ENCODE data around the gene SCD5. TPM values are rescaled to one million over a fixed set of nuclear protein-coding genes. Genes with fewer than 3 reads are reported as not detected.

Gene SCD5
- polyA plus RNA-seq, 2 of the 4 experiments (the other 2 are of a cell fraction), result 9.8 to 11.9 TPM

- H3K27ac ChIP-seq, result no peak overlapping the region
- 63% methylated on average over 2 of the region's 2 CpGs for WGBS (ENCODE audit: missing lambda C conversion rate)
Observed at GRCh38 chr4:82691431-82691830, 107.2 kb downstream of the SCD5 start.

DNA sequence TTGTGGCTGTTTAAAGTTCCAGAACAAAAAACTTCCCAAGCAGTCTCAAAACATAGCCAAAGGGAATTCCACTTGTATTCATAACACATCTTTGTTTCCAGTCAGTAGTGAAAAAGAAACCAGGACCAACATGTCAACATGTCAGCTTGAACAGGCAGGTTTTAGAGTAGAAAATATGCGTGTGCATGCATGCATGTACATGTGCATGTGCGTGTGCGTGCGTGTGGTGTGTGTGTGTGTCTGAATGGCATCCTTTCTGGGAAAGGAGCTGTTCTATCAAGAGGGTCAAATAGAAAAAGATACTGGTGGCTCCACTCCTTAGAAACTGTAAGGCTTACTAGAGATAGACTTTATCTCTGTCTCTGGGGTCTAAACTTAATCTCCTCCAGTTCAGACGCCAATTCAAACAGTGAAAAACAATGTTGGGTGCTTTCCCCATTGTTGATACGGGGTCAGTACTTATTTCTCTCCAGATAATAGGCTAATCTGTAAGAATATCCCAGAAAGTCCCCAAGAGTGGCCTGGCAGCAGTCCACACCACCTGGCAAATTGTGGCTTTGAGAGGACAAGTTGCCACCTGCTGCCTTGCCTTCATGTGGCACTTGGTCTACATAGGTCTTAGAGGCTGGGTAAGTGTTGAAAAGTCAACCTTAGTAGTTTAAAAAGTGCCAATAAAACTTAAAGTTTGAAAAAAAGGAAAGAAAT is 110.4 kb downstream of the SCD5 start:
- CTCF ChIA-PET, result no interaction called here
- DNase-seq (ENCODE audit: low read depth in 1 of 2, low spot score in 1 of 2) (no peak), FAIRE-seq (no peak), ATAC-seq (no peak)
- Histone ChIP-seq H3K4me1 (no peaks in the 10 kb centered on the region), H3K4me2 (no peak overlapping the region), H3K27ac (no peak overlapping the region), H3K4me3 (no peak overlapping the region), H3K9me3 (no peaks in the 10 kb centered on the region)
- TF ChIP-seq NFE2L2 (conservative IDR thresholded peaks at IDR 0.05; ENCODE audit: low read length) (no peak), CBX2 (IDR thresholded peaks at IDR 0.05; ENCODE audit: borderline replicate concordance, low read depth) (no peak), SMC3 (IDR thresholded peaks at IDR 0.05) (no peak), POLR2AphosphoS2 (conservative IDR thresholded peaks at IDR 0.05; ENCODE audit: low read length) (no peak), NPAS2 (CRISPR knock-in tag; IDR thresholded peaks at IDR 0.05; ENCODE audit: borderline replicate concordance) (no peak), RFX5 (IDR thresholded peaks at IDR 0.05) (no peak), NR3C1 (IDR thresholded peaks at IDR 0.05) (no peak), JUN (IDR thresholded peaks at IDR 0.05) (no peak)
- TF ChIP-seq, protein P1, sequence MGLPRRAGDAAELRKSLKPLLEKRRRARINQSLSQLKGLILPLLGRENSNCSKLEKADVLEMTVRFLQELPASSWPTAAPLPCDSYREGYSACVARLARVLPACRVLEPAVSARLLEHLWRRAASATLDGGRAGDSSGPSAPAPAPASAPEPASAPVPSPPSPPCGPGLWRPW (IDR thresholded peaks at IDR 0.05), result no peak
- POLR2A ChIA-PET, result no interaction called here
- WGBS (ENCODE audit: missing lambda C conversion rate), result 80% methylated on average over 6 of the region's 6 CpGs

More at GRCh38 chr4:82691431-82691830, 107.2 kb downstream of the SCD5 start:
- no peaks in the 10 kb centered on the region for H3K9me3 ChIP-seq
- ChIA-PET CTCF (no interaction called here), POLR2A (no interaction called here)
- no peak overlapping the region for H3K4me2 ChIP-seq
- TF ChIP-seq RCOR1 (IDR thresholded peaks at IDR 0.05; ENCODE audit: low read depth, low read length), result no peak
- TF ChIP-seq SMC3 (IDR thresholded peaks at IDR 0.05), result no peak
- no peak for TF ChIP-seq ZC3H11A (IDR thresholded peaks at IDR 0.05)
- TF ChIP-seq TFCP2L1 (CRISPR knock-in tag; IDR thresholded peaks at IDR 0.05), result no peak
- TF ChIP-seq HEYL (CRISPR knock-in tag; IDR thresholded peaks at IDR 0.05), result no peak
- no peak for TF ChIP-seq CEBPB (IDR thresholded peaks at IDR 0.05)
- no peak for TF ChIP-seq EHF (CRISPR knock-in tag; IDR thresholded peaks at IDR 0.05)
- TF ChIP-seq HOXB5 (CRISPR knock-in tag; IDR thresholded peaks at IDR 0.05), result no peak
- TF ChIP-seq USF2 (IDR thresholded peaks at IDR 0.05), result no peak
- TF ChIP-seq, protein P2, sequence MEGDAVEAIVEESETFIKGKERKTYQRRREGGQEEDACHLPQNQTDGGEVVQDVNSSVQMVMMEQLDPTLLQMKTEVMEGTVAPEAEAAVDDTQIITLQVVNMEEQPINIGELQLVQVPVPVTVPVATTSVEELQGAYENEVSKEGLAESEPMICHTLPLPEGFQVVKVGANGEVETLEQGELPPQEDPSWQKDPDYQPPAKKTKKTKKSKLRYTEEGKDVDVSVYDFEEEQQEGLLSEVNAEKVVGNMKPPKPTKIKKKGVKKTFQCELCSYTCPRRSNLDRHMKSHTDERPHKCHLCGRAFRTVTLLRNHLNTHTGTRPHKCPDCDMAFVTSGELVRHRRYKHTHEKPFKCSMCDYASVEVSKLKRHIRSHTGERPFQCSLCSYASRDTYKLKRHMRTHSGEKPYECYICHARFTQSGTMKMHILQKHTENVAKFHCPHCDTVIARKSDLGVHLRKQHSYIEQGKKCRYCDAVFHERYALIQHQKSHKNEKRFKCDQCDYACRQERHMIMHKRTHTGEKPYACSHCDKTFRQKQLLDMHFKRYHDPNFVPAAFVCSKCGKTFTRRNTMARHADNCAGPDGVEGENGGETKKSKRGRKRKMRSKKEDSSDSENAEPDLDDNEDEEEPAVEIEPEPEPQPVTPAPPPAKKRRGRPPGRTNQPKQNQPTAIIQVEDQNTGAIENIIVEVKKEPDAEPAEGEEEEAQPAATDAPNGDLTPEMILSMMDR (IDR thresholded peaks at IDR 0.05), result no peak
- no peak for TF ChIP-seq KDM5A (IDR thresholded peaks at IDR 0.05)
- no peak for TF ChIP-seq HOXB13 (CRISPR knock-in tag; IDR thresholded peaks at IDR 0.05; ENCODE audit: low read depth)
- TF ChIP-seq RFX5 (IDR thresholded peaks at IDR 0.05), result no peak
- TF ChIP-seq, protein P3, sequence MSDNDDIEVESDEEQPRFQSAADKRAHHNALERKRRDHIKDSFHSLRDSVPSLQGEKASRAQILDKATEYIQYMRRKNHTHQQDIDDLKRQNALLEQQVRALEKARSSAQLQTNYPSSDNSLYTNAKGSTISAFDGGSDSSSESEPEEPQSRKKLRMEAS (IDR thresholded peaks at IDR 0.05), result no peak
- no peak for TF ChIP-seq EP300 (IDR thresholded peaks at IDR 0.05)
- DNase-seq (ENCODE audit: low read depth in 1 of 2, low spot score in 1 of 2), result no peak
- no peak overlapping the region for H3K4me3 ChIP-seq
- no peaks in the 10 kb centered on the region for H3K4me1 ChIP-seq
- ATAC-seq, result no peak
- no peak for FAIRE-seq

GRCh38 chr4:82687531-82687930 is 111.1 kb downstream of the SCD5 start:
- FAIRE-seq (no peak), ATAC-seq (no peak), DNase-seq (ENCODE audit: low read depth in 1 of 2, low spot score in 1 of 2) (no peak)
- Histone ChIP-seq H3K4me3 (no peak overlapping the region), H3K9me3 (no peaks in the 10 kb centered on the region), H3K27ac (no peak overlapping the region), H3K4me2 (no peak overlapping the region), H3K4me1 (no peaks in the 10 kb centered on the region)
- ChIA-PET CTCF (no interaction called here), POLR2A (no interaction called here)
- TF ChIP-seq JUNB (IDR thresholded peaks at IDR 0.05), result no peak
- no peak for TF ChIP-seq HOXB13 (CRISPR knock-in tag; IDR thresholded peaks at IDR 0.05; ENCODE audit: low read depth)
- no peak for TF ChIP-seq ELK1 (IDR thresholded peaks at IDR 0.05; ENCODE audit: low read depth, low read length)
- TF ChIP-seq RFX5 (IDR thresholded peaks at IDR 0.05), result no peak
- TF ChIP-seq KDM1A (IDR thresholded peaks at IDR 0.05; ENCODE audit: low read depth), result no peak
- TF ChIP-seq NPAS2 (CRISPR knock-in tag; IDR thresholded peaks at IDR 0.05; ENCODE audit: borderline replicate concordance), result no peak
- no peak for TF ChIP-seq KDM5A (IDR thresholded peaks at IDR 0.05)
- TF ChIP-seq ZC3H11A (IDR thresholded peaks at IDR 0.05), result no peak
- TF ChIP-seq ATOH8 (CRISPR knock-in tag; IDR thresholded peaks at IDR 0.05; ENCODE audit: low read depth), result no peak
- no peak for TF ChIP-seq MAFK (IDR thresholded peaks at IDR 0.05; ENCODE audit: partially characterized antibody)
- TF ChIP-seq ZSCAN20 (CRISPR knock-in tag; IDR thresholded peaks at IDR 0.05), result no peak
- no peak for TF ChIP-seq MYC (IDR thresholded peaks at IDR 0.05; ENCODE audit: borderline replicate concordance, low read length)
- TF ChIP-seq ZNF302 (CRISPR knock-in tag; IDR thresholded peaks at IDR 0.05), result no peak
- WGBS (ENCODE audit: missing lambda C conversion rate), result 64% methylated on average over 6 of the region's 6 CpGs

All from A549 (cell line).